HG02840 (cell line): ENCODE measurements around the gene ZFYVE28.

Source experiments
- ATAC-seq: cut with Tn5 transposase; IDR thresholded peaks from one replicate; pipeline ENCODE4 v1.9.1; 2021; ENCODE audit warnings: mild to moderate bottlenecking, moderate library complexity, moderate number of reproducible peaks; ENCODE audit not compliant: unreplicated experiment, low FRiP score

Gene ZFYVE28

GRCh38 chr4:2335729-2336101 is 82.7 kb downstream of the ZFYVE28 start:
- ATAC-seq, result no peak

GRCh38 chr4:2334826-2335728 is 83.4 kb downstream of the ZFYVE28 start:
- no peak for ATAC-seq

- no peak for ATAC-seq
Measured at GRCh38 chr4:2333916-2334644, 84.4 kb downstream of the ZFYVE28 start.

GRCh38 chr4:2333356-2333841 is 85.0 kb downstream of the ZFYVE28 start:
- ATAC-seq, result no peak

- no peak for ATAC-seq
Measured at GRCh38 chr4:2332976-2333319, 85.5 kb downstream of the ZFYVE28 start.

GRCh38 chr4:2332201-2332975 is 86.1 kb downstream of the ZFYVE28 start:
- no peak for ATAC-seq

GRCh38 chr4:2331519-2332200 is 86.8 kb downstream of the ZFYVE28 start:
- no peak for ATAC-seq

- no peak for ATAC-seq
Measured at GRCh38 chr4:2331043-2331420, 87.4 kb downstream of the ZFYVE28 start.

- no peak for ATAC-seq
Measured at GRCh38 chr4:2330091-2331042, 88.1 kb downstream of the ZFYVE28 start.

GRCh38 chr4:2327579-2327978 is 90.9 kb downstream of the ZFYVE28 start:
- ATAC-seq, result no peak

GRCh38 chr4:2324891-2325290 is 93.6 kb downstream of the ZFYVE28 start:
- ATAC-seq, result no peak

- no peak for ATAC-seq
Measured at GRCh38 chr4:2322841-2323240, 95.6 kb downstream of the ZFYVE28 start.

- no peak for ATAC-seq
Measured at GRCh38 chr4:2322227-2322626, 96.2 kb downstream of the ZFYVE28 start.

- ATAC-seq, result no peak
Measured at GRCh38 chr4:2321279-2322196, 96.9 kb downstream of the ZFYVE28 start.

- ATAC-seq, result no peak
Measured at GRCh38 chr4:2320746-2321145, 97.7 kb downstream of the ZFYVE28 start.

GRCh38 chr4:2320152-2320551 is 98.3 kb downstream of the ZFYVE28 start:
- ATAC-seq, result no peak

GRCh38 chr4:2318885-2319284 is 99.6 kb downstream of the ZFYVE28 start:
- no peak for ATAC-seq

- no peak for ATAC-seq
Measured at GRCh38 chr4:2318476-2318875, 100.0 kb downstream of the ZFYVE28 start.
